GM23338 (cell line): ENCODE data around the gene CHMP1B.

Source experiments
- CREB1 ChIP-seq: fragments of 250-450 bp; sonication (Bioruptor Pico); IDR thresholded peaks from 2 replicates; pipeline ENCODE4 v1.5.0; 2020; ENCODE audit warnings: low read depth, mild to moderate bottlenecking, moderate library complexity
- EZH2phosphoT487 ChIP-seq: fragments of 200-600 bp; sonication (generic); IDR thresholded peaks from one replicate; pipeline ENCODE4 v1.8.1; 2018; ENCODE audit warnings: antibody characterized with exemption; ENCODE audit not compliant: unreplicated experiment
- JUNB ChIP-seq: IDR thresholded peaks from one replicate; pipeline ENCODE4 v1.6.1; 2016; ENCODE audit warnings: antibody characterized with exemption; ENCODE audit not compliant: unreplicated experiment
- POLR2AphosphoS5 ChIP-seq: IDR thresholded peaks from 2 replicates; pipeline ENCODE4 v1.6.1; 2016; ENCODE audit warnings: antibody characterized with exemption, low read depth
- TF ChIP-seq, protein P1 (sequence below), 2 experiments: fragments of 200-600 bp in 1 of 2; sonication (generic) in 1 of 2; conservative IDR thresholded peaks; 2 replicates each; pipeline versions ENCODE4 v1.5.1 to v1.6.1; 2016 to 2017; ENCODE audit warnings: antibody characterized with exemption in 2 of 2, low read depth in 2 of 2, mild to moderate bottlenecking in 2 of 2, moderate library complexity in 1 of 2
- TF ChIP-seq, protein P2 (sequence below): IDR thresholded peaks from one replicate; pipeline ENCODE4 v1.6.1; 2018; ENCODE audit warnings: antibody characterized with exemption; ENCODE audit not compliant: unreplicated experiment
- TF ChIP-seq, protein P3 (sequence below): IDR thresholded peaks from 2 replicates; pipeline ENCODE4 v1.6.1; 2016; ENCODE audit warnings: antibody characterized with exemption

DNA sequence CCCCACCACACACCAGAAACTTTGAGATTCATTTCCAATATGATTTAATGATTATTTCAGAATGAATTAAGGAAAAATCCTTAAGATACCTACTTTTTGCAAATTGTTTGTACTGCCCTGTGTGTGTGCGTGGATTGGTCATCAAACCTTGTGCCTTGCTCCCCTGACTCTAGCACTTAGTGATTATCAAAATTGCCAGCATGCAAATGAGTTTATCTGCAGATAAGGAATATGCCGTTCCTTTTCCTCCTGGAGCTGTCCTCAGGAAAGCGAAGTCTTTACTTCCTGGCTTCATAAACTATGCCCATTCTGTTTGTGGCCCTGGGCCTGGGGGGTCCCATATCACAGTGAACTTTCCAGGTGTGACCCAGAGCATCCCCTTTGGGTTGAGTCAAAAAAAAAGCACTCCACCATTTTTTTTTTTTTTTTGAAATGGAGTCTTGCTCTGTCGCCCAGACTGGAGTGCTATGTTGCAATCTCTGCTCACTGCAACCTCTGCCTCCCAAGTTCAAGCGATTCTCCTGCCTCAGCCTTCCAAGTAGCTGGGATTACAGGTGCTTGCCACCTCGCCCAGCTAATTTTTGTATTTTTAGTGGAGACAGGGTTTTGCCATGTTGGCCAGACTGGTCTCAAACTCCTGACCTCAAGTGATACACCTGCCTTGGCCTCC lies 11.4 kb downstream of the CHMP1B start:
- TF ChIP-seq, protein P1, sequence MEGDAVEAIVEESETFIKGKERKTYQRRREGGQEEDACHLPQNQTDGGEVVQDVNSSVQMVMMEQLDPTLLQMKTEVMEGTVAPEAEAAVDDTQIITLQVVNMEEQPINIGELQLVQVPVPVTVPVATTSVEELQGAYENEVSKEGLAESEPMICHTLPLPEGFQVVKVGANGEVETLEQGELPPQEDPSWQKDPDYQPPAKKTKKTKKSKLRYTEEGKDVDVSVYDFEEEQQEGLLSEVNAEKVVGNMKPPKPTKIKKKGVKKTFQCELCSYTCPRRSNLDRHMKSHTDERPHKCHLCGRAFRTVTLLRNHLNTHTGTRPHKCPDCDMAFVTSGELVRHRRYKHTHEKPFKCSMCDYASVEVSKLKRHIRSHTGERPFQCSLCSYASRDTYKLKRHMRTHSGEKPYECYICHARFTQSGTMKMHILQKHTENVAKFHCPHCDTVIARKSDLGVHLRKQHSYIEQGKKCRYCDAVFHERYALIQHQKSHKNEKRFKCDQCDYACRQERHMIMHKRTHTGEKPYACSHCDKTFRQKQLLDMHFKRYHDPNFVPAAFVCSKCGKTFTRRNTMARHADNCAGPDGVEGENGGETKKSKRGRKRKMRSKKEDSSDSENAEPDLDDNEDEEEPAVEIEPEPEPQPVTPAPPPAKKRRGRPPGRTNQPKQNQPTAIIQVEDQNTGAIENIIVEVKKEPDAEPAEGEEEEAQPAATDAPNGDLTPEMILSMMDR (conservative IDR thresholded peaks at IDR 0.05; ENCODE audit: low read depth in 2 of 2): no peak
- TF ChIP-seq CREB1 (no peak), POLR2AphosphoS5 (no peak), EZH2phosphoT487 (no peak), JUNB (no peak)
- TF ChIP-seq, protein P2, sequence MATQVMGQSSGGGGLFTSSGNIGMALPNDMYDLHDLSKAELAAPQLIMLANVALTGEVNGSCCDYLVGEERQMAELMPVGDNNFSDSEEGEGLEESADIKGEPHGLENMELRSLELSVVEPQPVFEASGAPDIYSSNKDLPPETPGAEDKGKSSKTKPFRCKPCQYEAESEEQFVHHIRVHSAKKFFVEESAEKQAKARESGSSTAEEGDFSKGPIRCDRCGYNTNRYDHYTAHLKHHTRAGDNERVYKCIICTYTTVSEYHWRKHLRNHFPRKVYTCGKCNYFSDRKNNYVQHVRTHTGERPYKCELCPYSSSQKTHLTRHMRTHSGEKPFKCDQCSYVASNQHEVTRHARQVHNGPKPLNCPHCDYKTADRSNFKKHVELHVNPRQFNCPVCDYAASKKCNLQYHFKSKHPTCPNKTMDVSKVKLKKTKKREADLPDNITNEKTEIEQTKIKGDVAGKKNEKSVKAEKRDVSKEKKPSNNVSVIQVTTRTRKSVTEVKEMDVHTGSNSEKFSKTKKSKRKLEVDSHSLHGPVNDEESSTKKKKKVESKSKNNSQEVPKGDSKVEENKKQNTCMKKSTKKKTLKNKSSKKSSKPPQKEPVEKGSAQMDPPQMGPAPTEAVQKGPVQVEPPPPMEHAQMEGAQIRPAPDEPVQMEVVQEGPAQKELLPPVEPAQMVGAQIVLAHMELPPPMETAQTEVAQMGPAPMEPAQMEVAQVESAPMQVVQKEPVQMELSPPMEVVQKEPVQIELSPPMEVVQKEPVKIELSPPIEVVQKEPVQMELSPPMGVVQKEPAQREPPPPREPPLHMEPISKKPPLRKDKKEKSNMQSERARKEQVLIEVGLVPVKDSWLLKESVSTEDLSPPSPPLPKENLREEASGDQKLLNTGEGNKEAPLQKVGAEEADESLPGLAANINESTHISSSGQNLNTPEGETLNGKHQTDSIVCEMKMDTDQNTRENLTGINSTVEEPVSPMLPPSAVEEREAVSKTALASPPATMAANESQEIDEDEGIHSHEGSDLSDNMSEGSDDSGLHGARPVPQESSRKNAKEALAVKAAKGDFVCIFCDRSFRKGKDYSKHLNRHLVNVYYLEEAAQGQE: no peak
- TF ChIP-seq, protein P3, sequence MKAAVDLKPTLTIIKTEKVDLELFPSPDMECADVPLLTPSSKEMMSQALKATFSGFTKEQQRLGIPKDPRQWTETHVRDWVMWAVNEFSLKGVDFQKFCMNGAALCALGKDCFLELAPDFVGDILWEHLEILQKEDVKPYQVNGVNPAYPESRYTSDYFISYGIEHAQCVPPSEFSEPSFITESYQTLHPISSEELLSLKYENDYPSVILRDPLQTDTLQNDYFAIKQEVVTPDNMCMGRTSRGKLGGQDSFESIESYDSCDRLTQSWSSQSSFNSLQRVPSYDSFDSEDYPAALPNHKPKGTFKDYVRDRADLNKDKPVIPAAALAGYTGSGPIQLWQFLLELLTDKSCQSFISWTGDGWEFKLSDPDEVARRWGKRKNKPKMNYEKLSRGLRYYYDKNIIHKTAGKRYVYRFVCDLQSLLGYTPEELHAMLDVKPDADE: no peak
